Measurements from ENCODE around the gene SACS.
A peak's percentile ranks its signal among the peaks of the same experiment; 100 is the strongest.
"Not testable (repeated sequence)": the region's sequence is repeated elsewhere in the genome, so short reads cannot be mapped to it uniquely, and the experiment has no call there.

The SACS gene

DNA sequence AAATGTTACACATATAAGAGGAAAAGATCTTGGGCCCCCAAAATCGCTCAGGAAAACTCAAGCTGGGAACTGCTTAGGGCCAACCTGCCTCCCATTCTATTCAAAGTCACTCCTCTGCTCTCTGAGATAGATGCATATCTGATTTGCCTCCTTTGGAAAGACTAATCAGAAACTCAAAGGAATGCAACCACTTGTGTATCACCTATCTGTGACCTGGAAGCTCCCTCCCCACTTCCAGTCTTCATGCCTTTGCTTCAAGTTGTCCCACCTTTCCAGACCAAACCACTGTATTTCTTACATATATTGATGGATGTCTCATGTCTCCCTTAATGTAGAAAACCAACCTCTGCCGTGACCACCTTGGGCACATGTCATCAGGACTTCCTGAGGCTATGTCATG, 32.3 kb downstream of the SACS start:
- not testable (repeated sequence) for DNase-seq

DNA sequence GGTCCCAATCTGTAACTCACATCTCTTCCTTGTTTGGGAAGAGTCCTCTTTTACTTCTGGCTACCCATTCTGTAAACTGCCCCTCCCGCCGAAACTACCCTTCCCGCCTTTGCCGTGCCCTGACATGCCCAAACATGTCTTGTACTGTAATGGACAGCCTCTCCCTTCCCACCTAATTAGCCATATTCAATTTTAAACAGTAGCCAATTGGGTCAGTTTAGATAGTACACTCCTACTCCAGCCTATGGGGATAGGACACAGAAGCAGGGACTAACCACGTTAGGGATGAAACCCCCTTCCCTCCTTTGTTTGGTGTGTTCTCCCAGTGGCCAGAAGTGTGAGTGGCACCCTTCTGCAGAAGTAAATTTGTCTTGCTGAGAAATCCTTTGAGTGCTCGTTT, 34.2 kb downstream of the SACS start:
- DNase-seq: no peak

DNA sequence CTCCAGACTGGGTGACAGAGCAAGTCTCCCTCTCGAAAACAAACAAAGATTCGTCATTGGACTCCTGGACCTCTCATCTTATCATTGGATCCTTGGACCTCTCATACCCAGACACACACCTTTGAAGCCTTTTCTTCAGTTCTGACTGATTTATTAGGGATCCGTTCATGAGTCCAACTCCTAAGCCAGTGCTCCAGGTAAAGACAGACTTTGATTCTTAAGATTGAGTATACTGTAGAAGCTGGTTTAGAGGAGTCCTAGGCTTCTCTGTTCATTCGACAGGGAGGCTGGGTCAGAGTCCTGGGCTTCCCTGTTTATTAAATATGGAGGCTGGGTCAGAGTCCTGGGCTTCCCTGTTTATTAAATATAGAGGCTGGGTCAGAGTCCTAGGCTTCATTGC, 38.7 kb downstream of the SACS start:
- no peak for DNase-seq

DNA sequence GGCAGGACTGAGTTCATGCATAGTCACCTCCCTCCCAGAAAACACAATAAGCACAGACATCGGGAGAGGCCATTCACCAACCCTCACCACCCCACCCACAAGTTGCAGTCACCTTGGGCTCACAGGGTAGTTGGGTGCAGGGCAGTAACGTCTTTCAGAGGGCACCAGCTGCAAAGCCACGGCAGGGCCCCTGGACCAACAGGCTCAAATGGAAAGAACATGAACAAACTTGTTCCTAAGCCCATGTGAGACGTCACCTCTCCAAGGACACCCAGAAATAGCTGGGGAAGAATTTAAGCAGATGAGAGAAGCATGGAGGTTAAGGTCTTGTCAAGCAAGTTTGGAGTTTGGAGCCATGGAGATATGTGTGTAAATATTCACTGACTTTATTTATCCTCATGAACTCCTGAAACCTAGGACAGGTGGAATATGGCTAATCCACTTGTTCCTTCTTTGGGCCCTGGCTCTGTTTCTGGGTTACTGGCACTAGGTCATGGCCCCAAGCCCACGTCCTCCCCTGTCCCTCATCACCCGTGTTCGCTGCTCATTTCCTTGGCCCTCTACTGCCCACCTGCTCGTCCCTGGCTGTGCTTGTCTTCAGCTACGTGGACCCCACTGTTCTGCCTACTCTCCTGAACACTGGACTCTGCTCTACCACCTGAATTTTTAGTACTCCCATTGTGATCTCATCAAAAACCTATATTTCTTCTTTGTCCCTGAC, 40.4 kb downstream of the SACS start:
- DNase-seq: no peak

DNA sequence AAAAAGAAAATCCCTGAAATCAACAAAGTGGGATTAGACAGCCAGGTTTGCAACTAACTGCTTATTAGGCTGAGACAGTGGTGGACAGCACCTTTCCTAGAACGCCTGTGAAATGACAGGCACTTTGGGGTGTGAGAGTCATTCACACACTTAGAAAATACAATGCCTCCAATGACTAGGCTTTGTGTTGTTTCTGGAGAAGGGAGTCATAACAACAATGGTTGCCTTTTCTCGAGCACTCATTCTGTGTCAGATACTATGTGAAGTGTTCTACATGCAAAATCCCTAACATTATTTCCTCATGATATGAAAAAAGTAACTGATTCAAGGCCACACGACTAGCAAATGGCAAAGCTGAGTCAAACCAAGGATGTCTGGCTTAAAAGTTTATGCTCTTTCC, 41.2 kb downstream of the SACS start:
- no peak for DNase-seq

DNA sequence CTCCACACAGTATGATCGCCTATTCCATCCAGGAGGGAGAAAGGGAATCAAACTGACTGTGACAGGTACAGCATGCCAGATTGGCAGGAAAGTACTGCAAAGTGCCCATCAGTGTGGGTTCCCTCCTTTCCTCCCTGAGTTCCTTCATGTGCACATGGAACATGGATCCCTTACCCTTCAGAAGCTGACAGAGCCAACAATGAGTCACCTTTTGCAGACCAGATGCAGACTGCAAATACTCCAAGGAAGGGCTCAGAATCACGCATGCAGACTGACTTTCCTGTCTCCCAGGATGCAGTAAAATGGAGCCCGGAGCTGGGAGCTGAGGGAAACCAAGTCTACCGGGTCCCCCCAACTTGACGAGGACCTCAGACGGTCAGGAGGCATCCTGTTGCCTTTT, 41.8 kb downstream of the SACS start:
- no peak for DNase-seq

DNA sequence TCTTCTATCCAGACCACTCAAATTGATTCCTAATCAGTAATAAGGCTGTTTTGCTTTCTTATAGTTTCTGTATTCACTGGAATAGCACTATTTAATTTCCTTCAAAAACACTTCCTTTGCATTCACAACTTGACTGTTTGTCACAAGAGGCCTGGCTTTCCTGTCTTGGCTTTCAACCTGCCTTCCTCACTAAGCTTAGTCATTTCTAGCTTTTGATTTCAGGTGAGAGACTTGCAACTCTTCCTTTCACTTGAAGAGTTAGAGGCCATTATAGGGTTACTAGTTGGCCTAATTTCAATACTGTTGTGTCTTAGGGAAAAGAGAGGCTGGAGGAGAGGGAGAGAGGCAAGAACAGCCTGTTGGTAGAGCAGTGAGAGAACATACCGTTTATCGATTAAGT, 47.0 kb downstream of the SACS start:
- DNase-seq: no peak

DNA sequence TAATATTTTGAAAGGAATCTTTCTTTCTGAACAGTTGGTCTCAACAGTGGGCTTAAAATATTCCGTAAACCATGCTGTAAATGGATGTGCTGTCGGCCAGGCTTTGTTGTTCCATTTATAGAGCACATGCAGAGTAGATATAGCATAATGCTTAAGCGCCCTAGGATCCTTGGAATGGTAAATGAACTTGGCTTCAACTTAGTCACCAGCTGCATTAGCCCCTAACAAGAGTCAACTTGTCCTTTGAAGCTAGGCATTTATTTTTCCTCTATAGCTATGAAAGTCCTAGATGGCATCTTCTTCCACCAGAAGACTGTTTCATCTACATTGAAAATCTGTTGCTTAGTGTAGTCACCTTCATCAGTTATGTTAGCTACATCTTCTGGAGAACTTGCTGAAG, 47.6 kb downstream of the SACS start:
- no peak for DNase-seq

DNA sequence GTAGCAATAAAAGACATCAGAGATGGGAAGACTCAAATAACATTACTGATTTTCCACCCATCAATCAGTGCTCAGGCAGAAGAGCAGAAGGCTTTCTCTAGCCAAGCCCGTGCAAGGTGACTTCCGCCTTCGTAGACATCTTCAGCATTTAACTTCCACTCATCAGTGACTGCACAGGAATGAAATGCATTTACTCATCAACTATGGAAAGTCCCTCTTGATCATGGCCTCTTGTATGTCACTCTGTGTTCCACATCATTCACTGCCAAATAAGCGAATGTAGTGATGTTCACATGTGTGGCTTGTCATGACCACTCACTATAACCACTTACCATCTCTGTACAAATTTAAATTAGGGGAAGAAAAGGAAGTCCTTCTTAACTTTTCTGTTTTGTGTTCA, 49.4 kb downstream of the SACS start:
- DNase-seq: no peak

DNA sequence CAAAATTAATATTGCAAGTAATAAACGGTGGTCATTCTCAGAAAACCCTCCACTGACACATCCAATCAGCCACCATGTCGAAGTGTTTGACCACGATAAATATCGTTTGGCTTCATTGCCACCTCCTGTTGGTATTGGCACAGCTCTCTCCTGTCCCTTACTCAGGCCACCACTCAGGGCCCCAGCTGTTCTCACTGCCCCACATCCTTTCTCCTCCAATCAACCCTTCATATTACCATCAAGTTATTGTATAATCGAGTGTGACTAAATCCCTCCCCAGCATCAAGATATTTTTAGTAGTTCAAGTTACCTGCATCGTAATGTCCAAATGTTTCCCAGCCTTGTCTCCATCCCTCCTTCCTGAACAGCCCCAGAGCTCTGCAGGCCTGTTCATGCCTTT, 50.4 kb downstream of the SACS start:
- DNase-seq: no peak

DNA sequence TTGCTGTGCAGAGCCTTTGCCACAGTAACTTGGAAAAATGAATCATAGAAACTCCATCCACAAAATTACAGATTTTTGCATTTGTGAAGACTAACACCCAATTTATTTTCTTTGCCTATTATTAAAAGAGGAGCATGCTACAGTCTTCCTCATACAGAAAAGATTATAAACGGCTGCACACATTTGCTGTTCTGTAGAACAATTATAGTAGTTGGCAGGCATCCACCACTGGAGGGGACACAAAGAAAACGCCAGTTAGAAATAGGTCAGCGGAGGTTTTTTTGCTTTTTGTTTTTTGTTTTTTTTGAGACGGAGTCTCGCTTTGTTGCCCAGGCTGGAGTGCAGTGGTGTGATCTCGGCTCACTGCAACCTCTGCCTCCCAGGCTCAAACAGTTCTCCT, 51.6 kb downstream of the SACS start:
- DNase-seq: no peak

DNA sequence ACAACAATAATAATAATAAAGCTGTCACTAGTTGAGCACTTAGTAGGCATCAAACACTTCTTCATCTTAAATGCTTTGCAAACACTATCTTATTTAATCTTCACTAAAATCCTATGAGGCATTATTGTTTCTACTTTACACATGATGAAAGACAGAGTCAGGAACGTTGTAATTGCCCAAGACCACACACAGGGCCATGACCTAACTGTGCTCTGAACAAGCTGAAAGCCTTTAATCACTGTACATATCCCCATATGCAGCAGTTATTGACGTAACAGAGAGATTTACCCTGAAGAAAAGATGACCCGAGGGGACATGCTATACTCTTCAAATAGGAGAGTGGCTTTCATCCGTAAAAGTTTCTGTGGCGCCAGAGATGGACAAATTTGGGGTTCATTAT, 53.0 kb downstream of the SACS start:
- no peak for DNase-seq

DNA sequence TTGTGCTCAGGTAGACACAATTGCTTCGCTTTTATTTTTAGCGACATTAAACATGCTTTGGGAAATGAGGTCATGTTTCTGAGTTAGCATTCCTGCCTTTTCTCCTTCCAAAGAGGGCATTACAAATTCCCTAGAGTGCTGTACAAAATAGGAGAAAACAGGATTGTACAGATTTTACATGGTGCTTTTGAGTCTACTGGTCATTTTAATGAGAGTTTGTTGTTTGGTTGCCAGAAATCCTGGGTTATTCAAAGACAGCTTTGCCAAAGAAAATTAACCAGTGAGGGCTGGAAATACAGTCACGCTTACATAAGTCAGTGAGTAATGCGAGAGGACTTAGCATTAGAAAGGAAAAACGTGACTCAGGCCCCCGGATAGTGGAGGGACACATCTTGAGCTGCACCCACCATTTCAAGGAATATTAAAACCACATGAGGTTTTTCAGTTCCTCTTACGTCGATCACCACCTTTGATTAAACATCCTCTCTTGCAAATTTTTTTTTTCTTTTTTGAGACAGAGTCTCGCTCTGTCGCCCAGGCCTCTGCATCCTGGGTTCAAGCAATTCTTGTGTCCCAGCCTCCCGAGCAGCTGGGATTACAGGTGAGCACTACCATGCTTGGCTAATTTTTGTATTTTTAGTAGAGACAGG, 55.4 kb downstream of the SACS start:
- DNase-seq: peak; percentile 49

DNA sequence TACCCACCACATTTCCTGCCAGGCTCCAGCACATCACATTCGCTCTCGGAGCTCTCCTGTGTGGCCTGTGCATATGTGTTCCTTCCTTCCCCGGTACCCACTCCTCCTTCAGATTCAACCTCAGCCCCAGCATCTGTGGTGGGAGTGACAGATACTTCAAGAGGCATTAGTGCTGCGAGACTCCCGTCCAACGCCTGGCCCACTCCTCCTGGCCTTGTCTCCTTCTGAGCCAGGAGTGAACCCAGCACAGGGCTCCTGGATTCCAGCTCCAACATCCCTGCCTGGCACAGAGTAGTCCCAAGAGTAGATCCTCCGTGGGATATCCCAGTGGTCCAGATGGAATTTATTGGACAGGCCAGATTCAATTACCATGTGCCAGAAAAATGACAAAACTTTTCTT, 55.9 kb downstream of the SACS start:
- DNase-seq: no peak

DNA sequence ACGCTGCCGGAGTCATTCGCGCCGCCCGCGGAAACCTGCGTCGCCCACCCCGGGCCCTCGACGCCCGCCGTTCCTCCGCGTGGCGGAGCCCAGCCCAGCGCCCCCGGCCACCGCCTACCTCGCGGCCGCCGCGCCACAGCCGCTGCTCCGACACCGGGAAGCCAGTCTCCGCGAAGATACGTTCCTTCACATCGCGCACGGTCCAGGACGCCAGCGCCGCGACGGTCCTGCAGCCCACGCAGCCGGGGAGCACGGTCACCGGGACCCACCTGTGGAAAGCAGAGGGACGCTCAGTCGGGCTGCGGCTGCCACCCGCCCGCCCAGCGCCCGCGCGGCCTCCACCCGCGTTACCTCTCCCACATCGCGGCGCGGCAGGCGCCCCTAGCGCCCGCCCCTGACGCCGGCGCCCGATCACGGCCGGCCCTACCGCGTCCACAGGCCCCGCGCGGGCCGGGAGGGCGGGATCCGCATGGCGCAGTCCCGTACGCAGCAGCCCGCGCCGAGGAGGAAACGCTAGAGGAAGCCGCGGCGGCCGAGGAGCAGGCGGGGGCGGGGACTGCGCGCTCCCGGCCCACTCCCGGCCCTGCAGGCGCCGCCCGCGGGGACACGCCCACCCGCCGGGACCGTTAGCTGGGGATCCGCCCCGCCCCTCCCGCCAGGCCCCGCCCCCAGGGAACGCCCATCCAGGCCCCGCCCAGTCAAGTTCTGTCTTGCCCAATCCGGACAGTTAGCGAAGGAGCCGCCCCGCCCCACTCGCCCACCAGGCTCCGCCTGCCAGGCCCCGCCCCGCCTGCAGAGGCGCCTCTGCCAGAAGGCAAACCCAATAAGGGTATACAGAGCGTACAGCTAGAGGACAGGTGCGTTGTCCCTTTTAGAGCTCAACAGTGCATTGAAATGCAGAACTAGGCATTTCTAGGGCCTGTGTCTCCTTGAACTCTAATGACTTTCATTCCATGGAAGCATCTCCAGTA, 58.2 kb downstream of the SACS start:
- DNase-seq: peak; percentile 68

DNA sequence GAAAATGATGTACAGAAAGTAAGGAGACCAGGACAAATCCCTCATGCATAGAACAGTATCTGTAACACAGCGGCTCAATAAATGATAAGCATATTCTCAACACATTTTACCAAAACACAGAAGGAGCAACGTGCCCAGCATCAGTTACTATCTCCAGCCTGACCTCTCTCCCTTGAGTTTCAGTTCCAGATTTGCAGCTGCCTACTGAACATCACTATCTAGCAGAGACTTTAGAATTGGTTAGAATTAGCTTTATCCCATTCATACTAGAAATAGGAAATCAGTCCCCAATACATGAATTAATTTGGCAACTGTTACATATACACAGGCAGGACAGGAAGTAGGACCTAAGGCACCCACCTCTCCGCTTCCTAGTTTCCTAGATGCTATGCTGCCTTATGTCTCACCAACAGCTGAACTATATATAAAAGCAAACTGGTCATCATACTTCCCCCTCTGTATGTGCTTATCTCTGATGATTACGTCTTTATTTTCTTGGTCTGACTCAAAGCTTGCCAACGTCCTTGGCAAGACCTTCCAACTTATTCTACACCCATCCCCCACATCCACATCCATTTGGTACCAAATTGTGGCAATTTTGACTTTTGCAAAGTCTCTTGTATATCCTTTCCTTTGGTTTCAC, 61.1 kb downstream of the SACS start:
- DNase-seq: no peak

DNA sequence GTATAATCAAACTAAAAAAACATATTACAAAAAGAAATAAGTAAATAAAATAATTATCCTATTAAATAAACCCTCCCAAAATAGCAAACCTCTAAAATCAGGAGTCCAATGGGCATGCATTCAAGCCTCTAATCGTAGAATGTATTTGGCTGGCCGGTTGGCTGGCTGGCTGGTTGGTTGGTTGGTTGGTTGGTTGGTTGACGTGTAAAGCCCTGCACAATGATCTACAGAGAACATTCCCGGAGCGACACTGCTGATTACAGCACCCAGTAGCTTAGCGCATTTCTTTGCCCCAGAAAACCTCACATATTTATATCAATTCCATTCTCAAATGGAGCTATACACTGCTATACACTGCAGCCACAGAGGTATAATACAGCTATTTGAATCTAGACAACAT, 65.6 kb downstream of the SACS start:
- DNase-seq: no peak

DNA sequence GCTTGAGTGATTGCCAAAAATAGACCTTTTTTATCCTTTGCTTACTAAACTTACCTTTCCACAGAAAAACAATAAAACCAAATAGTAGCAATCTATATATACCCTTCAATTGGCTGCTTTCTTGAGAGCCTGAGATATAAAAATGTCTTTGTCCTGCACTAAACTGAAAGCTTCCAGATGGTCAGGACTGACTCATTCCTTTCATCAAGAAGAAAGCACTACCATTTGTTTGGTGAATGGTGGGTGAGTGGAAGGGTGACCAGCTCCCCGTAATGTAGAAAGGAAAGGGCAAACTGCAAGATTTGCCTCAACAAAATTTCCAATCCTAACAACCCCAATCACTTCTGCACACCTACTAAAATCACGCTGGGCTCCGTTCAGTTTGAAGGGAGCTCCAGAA, 67.8 kb downstream of the SACS start:
- no peak for DNase-seq

DNA sequence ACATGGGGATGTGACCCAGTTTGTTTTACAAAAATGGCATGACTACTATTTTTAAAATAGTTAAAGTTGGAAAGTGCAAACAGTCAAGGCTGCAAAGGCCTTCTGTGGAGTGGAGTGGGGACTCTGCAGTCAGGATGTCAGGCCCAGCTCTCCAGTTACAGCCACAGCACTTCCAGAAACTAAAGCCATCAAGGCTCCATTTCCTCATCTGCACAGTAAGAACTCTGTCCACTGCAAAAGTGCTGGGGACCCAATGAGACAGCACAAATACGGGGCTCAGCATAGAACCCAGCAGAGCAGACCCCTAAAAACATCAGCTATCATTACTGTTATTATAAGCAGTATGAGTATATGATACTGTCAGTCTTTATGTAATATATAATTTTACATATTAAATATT, 73.6 kb downstream of the SACS start:
- DNase-seq: no peak

DNA sequence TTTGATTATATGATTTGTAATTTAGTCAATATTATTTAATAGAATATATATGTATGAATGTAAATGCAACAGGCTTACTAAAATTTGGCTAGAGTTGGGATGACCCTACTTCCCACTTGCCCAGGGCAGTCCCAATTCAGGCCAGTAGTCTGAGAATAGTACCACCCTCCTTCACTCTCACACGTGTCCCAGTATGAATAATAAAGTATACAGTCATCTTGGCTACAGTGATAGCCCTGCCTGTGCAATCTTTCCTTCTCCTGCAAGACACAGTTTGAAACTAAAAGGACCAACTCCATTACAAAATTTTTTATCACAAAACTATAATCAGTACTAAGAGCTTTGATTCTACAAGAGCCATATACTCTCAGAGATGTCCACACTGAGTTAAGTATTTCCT, 76.2 kb downstream of the SACS start:
- no peak for DNase-seq

DNA sequence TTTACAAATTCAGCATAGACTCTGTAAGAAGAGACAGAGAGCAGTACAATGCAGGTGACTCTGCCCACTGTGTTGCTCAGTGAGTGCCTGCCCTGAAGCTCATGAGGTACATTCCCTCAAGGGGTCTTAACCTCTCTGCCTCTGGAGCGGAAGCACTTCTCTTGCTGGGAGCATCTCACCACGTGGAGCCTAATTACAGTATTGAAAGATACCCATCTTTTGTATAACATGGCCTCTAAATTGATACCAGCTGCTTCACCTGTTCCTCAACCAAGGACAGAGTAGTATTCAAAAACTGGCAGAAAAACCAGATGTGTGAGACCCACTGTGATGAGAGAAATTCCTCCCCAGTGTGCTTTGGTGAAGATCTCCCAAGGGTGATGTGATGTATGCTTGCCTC, 77.1 kb downstream of the SACS start:
- DNase-seq: no peak

DNA sequence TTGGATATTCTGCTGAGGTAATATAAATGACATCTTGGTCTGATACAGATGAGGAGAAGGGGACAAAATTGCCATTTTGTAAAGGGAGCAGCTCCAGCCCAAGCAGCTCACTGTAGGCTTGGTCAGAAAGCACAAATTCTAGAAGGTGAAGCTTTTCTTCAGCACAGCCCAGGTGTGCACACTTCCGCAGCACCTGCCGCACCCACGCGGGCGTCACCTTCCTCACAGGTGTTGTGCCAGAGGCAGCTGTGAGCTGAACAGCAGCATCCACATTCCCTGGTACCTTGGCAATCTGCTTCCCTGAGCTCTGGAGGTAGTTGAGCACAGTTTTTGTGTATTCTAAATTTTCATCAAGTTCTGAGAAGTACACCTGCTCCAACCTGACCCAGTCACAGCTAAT, 79.0 kb downstream of the SACS start:
- no peak for DNase-seq

DNA sequence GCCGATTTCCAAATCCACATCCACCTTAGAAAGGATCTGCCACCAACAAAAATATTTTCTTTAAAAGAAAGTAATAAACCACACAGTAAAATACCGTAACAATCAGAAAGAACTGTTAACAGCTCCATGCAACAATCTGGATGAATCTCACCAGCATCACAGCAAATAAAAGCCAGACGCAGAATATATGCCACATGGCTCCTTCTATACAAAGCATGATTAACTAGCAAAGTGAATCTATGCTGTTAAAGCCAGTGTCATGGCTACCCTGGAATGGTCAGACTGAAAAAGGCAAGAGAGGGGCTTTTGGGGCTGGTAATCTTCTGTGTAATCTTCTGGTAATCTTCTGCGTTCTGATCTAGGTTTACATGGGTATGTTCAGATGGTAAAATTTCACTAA, 81.3 kb downstream of the SACS start:
- DNase-seq: no peak
